ENCODE measurements around the gene TIGD6.

GRCh38 chr5:149956685-149957084 is 43.8 kb downstream of the TIGD6 start:
- TF ChIP-seq CTCF (IDR thresholded peaks at IDR 0.05): no peak
- TF ChIP-seq EZH2phosphoT487 (IDR thresholded peaks at IDR 0.05): no peak

Measured in neural progenitor cell (in vitro differentiated cells).